Endothelial cell of umbilical vein (primary cell): Measurements from ENCODE around the gene SH3GL1. TPM values are rescaled to one million over a fixed set of nuclear protein-coding genes. Genes with fewer than 3 reads are reported as not detected.

Source experiments
- BruUV-seq: library from RNA; stranded (reverse); fragments of 400-500 nt; replicated peaks from 2 replicates; lab custom pipeline; 2021; lab: Mats Ljungman, UMichigan
- CTCF ChIA-PET: fragments of 300-600, 350-600 bp; sonication (Branson Sonifier 250); formaldehyde crosslinking; loops from one replicate; lab custom pipeline; 2021; ENCODE audit warnings: antibody characterized with exemption, inconsistent platforms; lab: Charles Lee
- POLR2A ChIA-PET: fragments of 300-600, 350-600 bp; sonication (Branson Sonifier 250); formaldehyde crosslinking; loops from one replicate; lab custom pipeline; 2021; ENCODE audit warnings: antibody characterized with exemption, inconsistent platforms; lab: Charles Lee
- DNase-seq: peaks from one replicate; pipeline ENCODE4 v3.0.0-alpha.2; 2011; ENCODE audit warnings: low read depth, low spot score
- FAIRE-seq: peaks from 2 replicates; lab custom pipeline; 2011; peaks lifted over from hg19 to GRCh38; lab: Jason Lieb, UNC
- H2AFZ ChIP-seq: 2 replicates; pipeline ENCODE4 v1.6.0; 2012; ENCODE audit warnings: low read depth, low read length, control low read depth, inconsistent platforms
- H3K27ac ChIP-seq: 2 replicates; pipeline ENCODE4 v1.5.1; 2011; ENCODE audit warnings: low read depth, mild to moderate bottlenecking, control low read depth, low read length, moderate library complexity; ENCODE audit not compliant: insufficient read depth
- H3K27me3 ChIP-seq, 2 experiments: 2 replicates each; pipeline versions ENCODE4 v1.6.0 to v1.6.1; 2011; ENCODE audit warnings: low read length in 2 of 2, mixed read lengths in 1 of 2; ENCODE audit not compliant: control insufficient read depth in 2 of 2, insufficient read depth in 2 of 2
- H3K36me3 ChIP-seq, 2 experiments: 2 replicates in 1 of 2; 3 replicates in 1 of 2; pipeline ENCODE4 v1.5.1; 2011; ENCODE audit warnings: low read length in 2 of 2, mild to moderate bottlenecking in 1 of 2, moderate library complexity in 1 of 2; ENCODE audit not compliant: control insufficient read depth in 2 of 2, insufficient read depth in 2 of 2; ENCODE audit errors: extremely low read depth in 1 of 2
- H3K4me1 ChIP-seq: 3 replicates; pipeline ENCODE4 v1.5.1; 2011; ENCODE audit warnings: mild to moderate bottlenecking, low read length; ENCODE audit not compliant: control insufficient read depth, insufficient read depth; ENCODE audit errors: extremely low read depth
- H3K4me2 ChIP-seq: 2 replicates; pipeline ENCODE4 v1.6.1; 2011; ENCODE audit warnings: low read length, control low read depth, mixed read lengths; ENCODE audit not compliant: insufficient read depth
- H3K4me3 ChIP-seq, 3 experiments: fragments of 200-600 bp in 1 of 3; sonication (generic), shearing (Covaris generic) in 1 of 3; replicated peaks in 1 of 3; 2 replicates each; pipeline ENCODE4 v1.5.1; 2011 to 2016; ENCODE audit warnings: control low read depth in 3 of 3, low read length in 3 of 3, mild to moderate bottlenecking in 2 of 3, inconsistent platforms in 1 of 3, low read depth in 1 of 3, moderate library complexity in 1 of 3; ENCODE audit not compliant: insufficient read depth in 1 of 3
- H3K79me2 ChIP-seq: 2 replicates; pipeline ENCODE4 v1.6.0; 2012; ENCODE audit warnings: low read length, inconsistent platforms; ENCODE audit not compliant: control insufficient read depth, insufficient read depth
- H3K9ac ChIP-seq: replicated peaks from 2 replicates; pipeline ENCODE3; 2011; ENCODE audit warnings: low read length, control low read depth; ENCODE audit not compliant: insufficient read depth; ENCODE audit errors: extremely low read depth
- H3K9me1 ChIP-seq: replicated peaks from 3 replicates; pipeline ENCODE4 v1.6.0; 2011; ENCODE audit warnings: mild to moderate bottlenecking, low read length; ENCODE audit not compliant: control insufficient read depth, insufficient read depth; ENCODE audit errors: extremely low read depth
- H3K9me3 ChIP-seq: replicated peaks from 2 replicates; pipeline ENCODE4 v1.5.1; 2012; ENCODE audit warnings: low read length, inconsistent platforms; ENCODE audit not compliant: control insufficient read depth, insufficient read depth
- H4K20me1 ChIP-seq: replicated peaks from 2 replicates; pipeline ENCODE3; 2011; ENCODE audit warnings: mild to moderate bottlenecking, low read length; ENCODE audit not compliant: control insufficient read depth, insufficient read depth; ENCODE audit errors: extremely low read depth
- CTCF ChIP-seq, 2 donors: IDR thresholded peaks; 1 replicate in 1 of 2; 2 replicates in 1 of 2; pipeline ENCODE4 v1.5.1; 2011; ENCODE audit warnings: low read length in 2 of 2, mild to moderate bottlenecking in 2 of 2, moderate library complexity in 2 of 2, control low read depth in 1 of 2, inconsistent platforms in 1 of 2, low read depth in 1 of 2; ENCODE audit not compliant: insufficient read depth in 1 of 2; ENCODE audit errors: extremely low read depth in 1 of 2
- EZH2 ChIP-seq: IDR thresholded peaks from 2 replicates; pipeline ENCODE4 v1.6.1; 2012; ENCODE audit warnings: borderline replicate concordance, low read depth, mild to moderate bottlenecking, moderate library complexity, low read length, inconsistent platforms; ENCODE audit not compliant: severe bottlenecking
- FOS ChIP-seq: IDR thresholded peaks from 2 replicates; pipeline ENCODE4 v1.6.1; 2011; ENCODE audit warnings: mild to moderate bottlenecking, low read length, moderate library complexity, borderline replicate concordance; ENCODE audit not compliant: insufficient read depth
- GATA2 ChIP-seq: IDR thresholded peaks from 2 replicates; pipeline ENCODE4 v1.7.0; 2011; ENCODE audit warnings: low read depth, mild to moderate bottlenecking, moderate library complexity, mixed read lengths, low read length; ENCODE audit not compliant: insufficient read length, insufficient read depth
- JUN ChIP-seq: IDR thresholded peaks from 2 replicates; pipeline ENCODE4 v1.6.1; 2011; ENCODE audit warnings: borderline replicate concordance, low read depth; ENCODE audit not compliant: insufficient read length, insufficient read depth
- MAX ChIP-seq: IDR thresholded peaks from 2 replicates; pipeline ENCODE4 v1.6.1; 2011; ENCODE audit not compliant: insufficient read depth, insufficient read length
- MYC ChIP-seq: IDR thresholded peaks from one replicate; pipeline ENCODE4 v1.6.1; 2011; ENCODE audit warnings: mild to moderate bottlenecking, low read depth, low read length
- POLR2A ChIP-seq: IDR thresholded peaks from 2 replicates; pipeline ENCODE4 v1.6.1; 2012; ENCODE audit warnings: low read depth, mild to moderate bottlenecking, control low read depth, low read length
- POLR2AphosphoS5 ChIP-seq: IDR thresholded peaks from 2 replicates; pipeline ENCODE4 v1.6.1; 2012; ENCODE audit warnings: low read depth, mild to moderate bottlenecking, control low read depth, low read length, moderate library complexity; ENCODE audit not compliant: insufficient read depth
- dilution Hi-C: fragments of 300-500 bp; cut with MboI; formaldehyde crosslinking; loops from one replicate; pipeline ENCODE4 v1.15.0; 2019; ENCODE audit warnings: low sequenced_read_pairs; ENCODE audit not compliant: extremely low pct_ligation_motif_present
- intact Hi-C: fragments of 100-400 bp; cut with micrococcal nuclease; formaldehyde crosslinking; loops from one replicate; pipeline ENCODE4 v1.10.0; 2022
- polyA plus RNA-seq, 4 experiments: library from polyadenylated mRNA; depleted of rRNA in 3 of 4; stranded (reverse) in 3 of 4; unstranded in 1 of 4; fragments of >200 nt; gene quantifications; 2 replicates each; pipeline versions ENCODE4 v1.2.1 to v1.2.3, GENCODE V29; 2011 to 2012; ENCODE audit warnings: missing spikeins in 1 of 4
- total RNA-seq: library from RNA; stranded (reverse); gene quantifications from 2 replicates; pipeline ENCODE4 v1.2.3, GENCODE V29; 2021

The SH3GL1 gene
- total and polyA plus RNA-seq, 2 donors (not counting 3 experiments of a cell fraction or from before 2014, with no cell fraction given), result 143 to 145 TPM

- Histone ChIP-seq H3K36me3 (peaks cover 0 to 10% of the 10 kb centered on the region in 2 experiments), H3K9me3 (no peaks in the 10 kb centered on the region), H3K27me3 (no peaks in the 10 kb centered on the region), H3K27ac (no peak overlapping the region), H3K9ac (no peak overlapping the region), H3K79me2 (peaks cover 90% of the 10 kb centered on the region), H3K4me2 (no peak overlapping the region), H3K9me1 (no peaks in the 10 kb centered on the region), H3K4me1 (peaks cover 52% of the 10 kb centered on the region), H4K20me1 (no peaks in the 10 kb centered on the region), H3K4me3 (no peak overlapping the region), H2AFZ (no peak overlapping the region)
- dilution Hi-C loops (no loop called here), intact Hi-C loops (no loop called here)
- DNase-seq (no peak), FAIRE-seq (no peak)
- TF ChIP-seq MYC, result no peak
- no peak for TF ChIP-seq EZH2
- no peak for TF ChIP-seq CTCF (IDR thresholded peaks at IDR 0.05; ENCODE audit: extremely low read depth in 1 of 2, insufficient read depth in 1 of 2, low read depth in 1 of 2, low read length in 2 of 2)
- no peak for TF ChIP-seq JUN
- no peak for TF ChIP-seq FOS
- TF ChIP-seq POLR2AphosphoS5, result no peak
- no peak for TF ChIP-seq MAX
- TF ChIP-seq GATA2, result no peak
- no peak for TF ChIP-seq POLR2A
- CTCF ChIA-PET, result interaction anchor here (0.7 to 8.7 kb wide), 4 partner anchors 9 to 183 kb away, joined by 3 to 105 read pairs (median 12); partner anchors contain the start of gene SH3GL1
- no TSS peak for BruUV-seq
- POLR2A ChIA-PET, result no interaction called here
These were observed 21.5 kb downstream of the SH3GL1 start for GRCh38 chr19:4378886-4379285.
